Measurements from ENCODE around the gene NSDHL.
A peak's percentile ranks its signal among the peaks of the same experiment; 100 is the strongest.

Gene NSDHL

GRCh38 chrX:152817078-152817764 is 13.6 kb upstream of the NSDHL start:
- DNase-seq (ENCODE audit: low spot score), result peak; percentile 45
- ChIA-PET CTCF (interaction anchor here (0.7 to 1.4 kb wide), 2 partner anchors 1081 to 1736 kb away, joined by 3 read pairs; no protein-coding TSS in a partner anchor), POLR2A (ENCODE audit: low non-redundant PET) (no interaction called here)
- no peak overlapping the region for H3K27ac ChIP-seq
- TF ChIP-seq CTCF (conservative IDR thresholded peaks at IDR 0.05; ENCODE audit: low read depth), result peak; percentile 31

GRCh38 chrX:152818356-152818755 is 12.5 kb upstream of the NSDHL start:
- POLR2A ChIA-PET (ENCODE audit: low non-redundant PET), result interaction anchor here (0.6 kb wide), 1 partner anchor 8 kb away, joined by 4 read pairs; no protein-coding TSS in a partner anchor
- TF ChIP-seq CTCF (conservative IDR thresholded peaks at IDR 0.05; ENCODE audit: low read depth), result no peak
- no peak overlapping the region for H3K27ac ChIP-seq
- CTCF ChIA-PET, result interaction anchor here (0.6 to 1.2 kb wide), 2 partner anchors 178 to 1065 kb away, joined by 3 read pairs; no protein-coding TSS in a partner anchor
- DNase-seq (ENCODE audit: low spot score), result no peak

- POLR2A ChIA-PET (ENCODE audit: low non-redundant PET), result no interaction called here
Observed at GRCh38 chrX:152819266-152819665, 11.6 kb upstream of the NSDHL start.

DNA sequence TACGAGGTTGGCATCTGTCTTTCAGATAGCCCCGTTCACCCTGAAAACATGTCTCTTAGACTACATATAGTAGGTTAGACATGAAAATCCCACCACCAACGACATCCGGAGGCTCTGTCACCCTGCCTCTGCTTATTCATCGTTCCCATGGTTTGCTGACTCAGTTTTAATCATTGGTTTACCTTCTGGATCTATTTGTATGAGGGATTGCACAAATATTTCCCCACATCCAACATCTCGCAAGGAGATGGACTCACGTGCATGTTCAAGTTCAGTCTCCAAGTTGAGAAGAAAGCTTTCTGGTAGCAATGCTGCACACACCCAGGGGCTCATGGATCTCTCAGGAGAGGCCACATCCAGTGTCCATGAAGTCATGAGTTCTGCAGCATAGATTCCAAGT is 11.1 kb upstream of the NSDHL start:
- POLR2A ChIA-PET (ENCODE audit: low non-redundant PET), result no interaction called here
- no peak for DNase-seq (ENCODE audit: low spot score)
- CTCF ChIA-PET, result interaction anchor here (0.6 to 1.2 kb wide), 2 partner anchors 1066 to 1313 kb away, joined by 3 read pairs; no protein-coding TSS in a partner anchor
- no peak overlapping the region for H3K27ac ChIP-seq
- TF ChIP-seq CTCF (conservative IDR thresholded peaks at IDR 0.05; ENCODE audit: low read depth), result no peak

More at GRCh38 chrX:152819266-152819665, 11.6 kb upstream of the NSDHL start:
- TF ChIP-seq CTCF (conservative IDR thresholded peaks at IDR 0.05; ENCODE audit: low read depth), result no peak
- no peak overlapping the region for H3K27ac ChIP-seq
- DNase-seq (ENCODE audit: low spot score), result no peak
- CTCF ChIA-PET, result interaction anchor here (1.2 kb wide), 1 partner anchor 1066 kb away, joined by 3 read pairs; no protein-coding TSS in a partner anchor

GRCh38 chrX:152821145-152821765 is 9.6 kb upstream of the NSDHL start:
- ChIA-PET CTCF (interaction anchor here (0.5 to 1.3 kb wide), 6 partner anchors 9 to 1071 kb away, joined by 3 to 5 read pairs (median 3); partner anchors contain the start of gene CETN2), POLR2A (ENCODE audit: low non-redundant PET) (no interaction called here)
- H3K27ac ChIP-seq, result no peak overlapping the region
- peak; percentile 26 for DNase-seq (ENCODE audit: low spot score)
- TF ChIP-seq CTCF (conservative IDR thresholded peaks at IDR 0.05; ENCODE audit: low read depth), result peak; percentile 47

DNA sequence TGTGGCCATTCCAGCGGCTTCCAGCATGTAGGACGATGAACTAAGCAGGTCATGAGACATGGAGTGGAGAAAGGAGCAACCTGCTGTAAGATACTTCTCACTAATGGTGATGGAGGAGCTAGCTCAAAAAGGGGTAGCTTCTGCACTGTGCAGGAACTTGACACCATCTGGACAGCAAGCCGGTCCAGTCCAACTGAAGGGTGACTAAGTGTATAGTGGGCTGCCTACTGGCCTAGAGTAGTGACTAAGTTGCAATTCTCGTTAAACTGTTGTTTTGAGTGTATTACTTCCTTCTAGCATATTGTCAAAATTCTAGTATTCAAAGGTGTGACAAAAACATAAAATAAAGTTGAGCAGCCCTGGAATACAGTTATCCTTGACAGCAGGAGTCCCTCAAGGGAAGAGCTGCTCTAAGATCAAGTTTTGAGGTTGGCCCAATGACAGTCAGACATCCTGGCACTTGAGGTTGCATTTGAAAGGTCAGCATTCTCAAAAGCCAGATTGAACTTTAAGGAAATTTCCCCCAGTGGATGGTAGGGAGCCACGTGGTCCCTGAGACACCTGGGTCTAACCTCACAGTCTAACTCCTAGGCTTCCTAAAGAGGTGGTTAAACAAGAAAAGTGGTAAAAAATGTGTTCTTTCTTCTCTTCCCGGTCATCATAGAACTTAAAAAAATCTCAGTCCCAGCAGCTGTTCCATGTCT is 8.3 kb upstream of the NSDHL start:
- DNase-seq (ENCODE audit: low spot score), result no peak
- ChIA-PET CTCF (interaction anchor here (0.9 kb wide), 1 partner anchor 181 kb away, joined by 3 read pairs; no protein-coding TSS in a partner anchor), POLR2A (ENCODE audit: low non-redundant PET) (no interaction called here)
- TF ChIP-seq CTCF (conservative IDR thresholded peaks at IDR 0.05; ENCODE audit: low read depth), result no peak
- no peak overlapping the region for H3K27ac ChIP-seq

All from RWPE1 (cell line).